Right lobe of liver (tissue), 4 donors: ENCODE data around the gene ADGRB3.

Source experiments
- POLR2A ChIP-seq: fragments of 450-650 bp; IDR thresholded peaks from one replicate; pipeline ENCODE4 v1.6.1; 2017; ENCODE audit warnings: antibody characterized with exemption, mild to moderate bottlenecking
- TF ChIP-seq, protein P1 (sequence below), 4 donors: fragments of 200-600 bp in 3 of 4; fragments of 450-650 bp in 1 of 4; IDR thresholded peaks; one replicate each; pipeline versions ENCODE4 v1.5.1 to v1.8.0; 2016 to 2022; ENCODE audit warnings: antibody characterized with exemption in 4 of 4, mild to moderate bottlenecking in 2 of 4
- donor health status: DM: no; HTN: no; CAD: no.
- donor health status: DM: no; HTN: no; CAD: no.
- donor health status: DM: no; HTN: yes; CAD: no.

DNA sequence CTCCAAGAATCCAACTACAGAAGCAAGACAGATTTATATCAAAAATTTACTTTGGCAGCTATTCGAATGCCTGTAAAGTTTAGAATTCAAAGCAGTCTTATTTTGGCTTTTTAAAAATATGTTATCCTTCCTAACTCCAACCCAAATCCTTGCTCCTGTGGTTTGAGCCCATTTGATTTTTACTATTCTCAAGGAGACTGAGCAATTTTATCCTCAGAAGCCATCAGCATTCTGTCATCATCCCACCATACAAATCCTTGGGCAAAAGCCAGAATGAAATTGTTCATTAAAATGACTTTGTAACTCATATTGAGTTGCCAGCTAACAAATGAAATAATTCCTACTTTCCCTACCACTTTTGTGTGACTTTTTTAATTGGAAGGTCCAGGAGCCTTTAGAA lies 392.8 kb downstream of the ADGRB3 start:
- TF ChIP-seq, protein P1, sequence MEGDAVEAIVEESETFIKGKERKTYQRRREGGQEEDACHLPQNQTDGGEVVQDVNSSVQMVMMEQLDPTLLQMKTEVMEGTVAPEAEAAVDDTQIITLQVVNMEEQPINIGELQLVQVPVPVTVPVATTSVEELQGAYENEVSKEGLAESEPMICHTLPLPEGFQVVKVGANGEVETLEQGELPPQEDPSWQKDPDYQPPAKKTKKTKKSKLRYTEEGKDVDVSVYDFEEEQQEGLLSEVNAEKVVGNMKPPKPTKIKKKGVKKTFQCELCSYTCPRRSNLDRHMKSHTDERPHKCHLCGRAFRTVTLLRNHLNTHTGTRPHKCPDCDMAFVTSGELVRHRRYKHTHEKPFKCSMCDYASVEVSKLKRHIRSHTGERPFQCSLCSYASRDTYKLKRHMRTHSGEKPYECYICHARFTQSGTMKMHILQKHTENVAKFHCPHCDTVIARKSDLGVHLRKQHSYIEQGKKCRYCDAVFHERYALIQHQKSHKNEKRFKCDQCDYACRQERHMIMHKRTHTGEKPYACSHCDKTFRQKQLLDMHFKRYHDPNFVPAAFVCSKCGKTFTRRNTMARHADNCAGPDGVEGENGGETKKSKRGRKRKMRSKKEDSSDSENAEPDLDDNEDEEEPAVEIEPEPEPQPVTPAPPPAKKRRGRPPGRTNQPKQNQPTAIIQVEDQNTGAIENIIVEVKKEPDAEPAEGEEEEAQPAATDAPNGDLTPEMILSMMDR (IDR thresholded peaks at IDR 0.05) = no peak
- TF ChIP-seq POLR2A = no peak
